K562 (cell line): ENCODE results near the gene MYL3. TPM values are rescaled to one million over a fixed set of nuclear protein-coding genes. Genes with fewer than 3 reads are reported as not detected.

Source experiments
- ATAC-seq: fragments of 200-7000 bp; cut with Tn5 transposase; 3 replicates; pipeline ENCODE4 v1.9.1; 2020; ENCODE audit warnings: moderate library complexity
- BruUV-seq: library from RNA; stranded (reverse); fragments of 400-500 nt; replicated peaks from 2 replicates; lab custom pipeline; 2021; lab: Mats Ljungman, UMichigan
- CTCF ChIA-PET: fragments of 300-600 bp; formaldehyde crosslinking; extraction: SDS; loops from one replicate; lab custom pipeline; 2021; ENCODE audit warnings: low intra/inter-chr PET ratio; lab: Yijun Ruan, JAX
- POLR2A ChIA-PET: fragments of 300-600, 350-650 bp; sonication (Branson Sonifier 250); formaldehyde crosslinking; extraction: SDS; loops from one replicate; lab custom pipeline; 2021; ENCODE audit warnings: antibody characterized with exemption, inconsistent platforms; lab: Yijun Ruan, JAX
- DNase-seq, 4 experiments: peaks; one replicate each; pipeline versions ENCODE4 v3.0.0 to v3.0.0-alpha.2; 2011 to 2018; ENCODE audit warnings: low spot score in 3 of 4, mixed read lengths in 3 of 4; ENCODE audit errors: extremely low read depth in 1 of 4
- FAIRE-seq: peaks from 2 replicates; lab custom pipeline; 2011; peaks lifted over from hg19 to GRCh38; lab: Jason Lieb, UNC
- H2AFZ ChIP-seq: 2 replicates; pipeline ENCODE4 v1.6.0; 2011; ENCODE audit warnings: low read depth, low read length, control low read depth, inconsistent platforms
- H3K27ac ChIP-seq: fragments of 200-600 bp; 3 replicates; pipeline ENCODE4 v1.8.0; 2011; ENCODE audit warnings: low read depth, mild to moderate bottlenecking, control low read depth, inconsistent platforms, low read length, moderate library complexity, mixed read lengths; ENCODE audit errors: extremely low read depth
- H3K27me3 ChIP-seq, 2 experiments: fragments of 300-600 bp in 1 of 2; 2 replicates in 1 of 2; 3 replicates in 1 of 2; pipeline versions ENCODE4 v1.6.0 to v1.8.0; 2011; ENCODE audit warnings: inconsistent platforms in 2 of 2, low read length in 2 of 2, mild to moderate bottlenecking in 1 of 2, mixed read lengths in 1 of 2, moderate library complexity in 1 of 2; ENCODE audit not compliant: control insufficient read depth in 2 of 2, insufficient read depth in 2 of 2
- H3K36me3 ChIP-seq: fragments of 300-600 bp; 3 replicates; pipeline ENCODE4 v1.8.0; 2011; ENCODE audit warnings: mild to moderate bottlenecking, low read length, inconsistent platforms; ENCODE audit not compliant: control insufficient read depth, insufficient read depth
- H3K4me1 ChIP-seq, 2 experiments: fragments of 200-600 bp in 1 of 2; replicated peaks in 1 of 2; 2 replicates in 1 of 2; 3 replicates in 1 of 2; pipeline versions ENCODE4 v1.5.1 to v1.8.0; 2011; ENCODE audit warnings: inconsistent platforms in 2 of 2, low read length in 2 of 2, mild to moderate bottlenecking in 1 of 2, mixed read lengths in 1 of 2, moderate library complexity in 1 of 2; ENCODE audit not compliant: control insufficient read depth in 2 of 2, insufficient read depth in 2 of 2
- H3K4me2 ChIP-seq: 2 replicates; pipeline ENCODE4 v1.6.1; 2011; ENCODE audit warnings: low read length, control low read depth, inconsistent platforms, mixed read lengths; ENCODE audit not compliant: insufficient read depth
- H3K4me3 ChIP-seq: fragments of 200-600 bp; sonication (generic), shearing (Covaris generic); 2 replicates; pipeline ENCODE4 v1.5.1; 2016; ENCODE audit warnings: control low read depth, inconsistent platforms
- H3K79me2 ChIP-seq: fragments of 200-600 bp; 3 replicates; pipeline ENCODE4 v1.8.0; 2011; ENCODE audit warnings: low read length, inconsistent platforms; ENCODE audit not compliant: control insufficient read depth, insufficient read depth
- H3K9ac ChIP-seq, 2 experiments: 2 replicates each; pipeline versions ENCODE4 v1.6.0 to v1.6.1; 2011; ENCODE audit warnings: low read depth in 2 of 2, low read length in 2 of 2, control low read depth in 1 of 2, inconsistent platforms in 1 of 2, mild to moderate bottlenecking in 1 of 2, mixed read lengths in 1 of 2; ENCODE audit not compliant: insufficient read depth in 1 of 2
- H3K9me1 ChIP-seq: one replicate; pipeline ENCODE4 v1.6.0; 2011; ENCODE audit warnings: inconsistent platforms, mild to moderate bottlenecking, low read length, moderate library complexity; ENCODE audit not compliant: control insufficient read depth, insufficient read depth
- H3K9me3 ChIP-seq: replicated peaks from 2 replicates; pipeline ENCODE4 v1.5.1; 2011; ENCODE audit warnings: low read depth, low read length, inconsistent platforms; ENCODE audit not compliant: control insufficient read depth, insufficient read depth
- H4K20me1 ChIP-seq: replicated peaks from 2 replicates; pipeline ENCODE4 v1.6.1; 2011; ENCODE audit warnings: low read length, inconsistent platforms, mixed read lengths; ENCODE audit not compliant: control insufficient read depth, insufficient read depth
- CHD4 ChIP-seq: fragments of 200-600 bp; sonication (generic); IDR thresholded peaks from 3 replicates; pipeline ENCODE4 v1.6.1; 2012; ENCODE audit warnings: low read depth, mild to moderate bottlenecking, mixed read lengths, low read length, inconsistent platforms; ENCODE audit not compliant: insufficient read depth, insufficient replicate concordance, poor library complexity, severe bottlenecking
- FOXP1 ChIP-seq: sonication (generic); formaldehyde crosslinking; IDR thresholded peaks from 2 replicates; pipeline ENCODE4 v1.8.0; 2022; ENCODE audit warnings: mild to moderate bottlenecking, missing genetic modification reagents
- IRF2 ChIP-seq: sonication (generic); formaldehyde crosslinking; IDR thresholded peaks from 2 replicates; pipeline ENCODE4 v1.8.1; 2022; ENCODE audit warnings: mild to moderate bottlenecking, missing genetic modification reagents
- RAD21 ChIP-seq, 2 experiments: fragments of 250-450 bp in 1 of 2; fragments of 450-650 bp in 1 of 2; sonication (Bioruptor Pico) in 1 of 2; formaldehyde crosslinking in 1 of 2; IDR thresholded peaks in 1 of 2; conservative IDR thresholded peaks in 1 of 2; 2 replicates each; pipeline versions ENCODE4 v1.4.0 to v1.8.0; 2020 to 2022; ENCODE audit warnings: mild to moderate bottlenecking in 2 of 2, moderate library complexity in 1 of 2
- RBM15 ChIP-seq: fragments of 200-400 bp; formaldehyde crosslinking; IDR thresholded peaks from 2 replicates; pipeline ENCODE4 v1.6.1; 2018; ENCODE audit warnings: mild to moderate bottlenecking, low read length, moderate library complexity; ENCODE audit not compliant: insufficient read depth
- SMC3 ChIP-seq: conservative IDR thresholded peaks from 2 replicates; pipeline ENCODE4 v1.6.1; 2011; ENCODE audit warnings: low read depth, low read length, improper control_type of control experiment; ENCODE audit not compliant: insufficient read depth
- TEAD1 ChIP-seq, 2 experiments: fragments of 450-650 bp in 1 of 2; sonication (generic) in 1 of 2; formaldehyde crosslinking; IDR thresholded peaks; 2 replicates each; pipeline versions ENCODE4 v1.4.0 to v1.8.0; 2020 to 2022; ENCODE audit warnings: mild to moderate bottlenecking in 2 of 2, missing genetic modification reagents in 1 of 2
- TEAD4 ChIP-seq, 2 experiments: sonication (generic) in 1 of 2; formaldehyde crosslinking in 1 of 2; IDR thresholded peaks; 2 replicates each; pipeline versions ENCODE4 v1.6.1 to v1.8.0; 2012 to 2022; ENCODE audit warnings: borderline replicate concordance in 1 of 2, inconsistent platforms in 1 of 2, low read length in 1 of 2, mild to moderate bottlenecking in 1 of 2, missing genetic modification reagents in 1 of 2
- XRCC5 ChIP-seq: fragments of 200-400 bp; formaldehyde crosslinking; IDR thresholded peaks from 2 replicates; pipeline ENCODE4 v1.6.1; 2017; ENCODE audit warnings: low read depth, mild to moderate bottlenecking, low read length
- WGBS: fragments of 100-300 bp; shearing (Covaris generic); methylation state at CpG from one replicate; pipeline ENCODE4 v1.1.6; 2016; ENCODE audit warnings: low coverage, mixed read lengths; ENCODE audit not compliant: insufficient coverage; ENCODE audit errors: missing lambda C conversion rate; 5-methylcytosine and 5-hydroxymethylcytosine counted together
- in situ Hi-C: fragments of 300-500 bp; cut with MboI; formaldehyde crosslinking; loops from 4 replicates; pipeline ENCODE4 v1.15.0; 2018; ENCODE audit warnings: inconsistent platforms, mixed read lengths
- intact Hi-C: fragments of 100-400 bp; cut with micrococcal nuclease; formaldehyde crosslinking; loops from 2 replicates; pipeline ENCODE4 v1.14.2; 2022
- polyA plus RNA-seq, 8 experiments: library from polyadenylated mRNA; depleted of rRNA in 4 of 8; stranded (reverse) in 5 of 8; unstranded in 3 of 8; fragments of >200 nt; fragmentation: Nextera tagmentation in 2 of 8; fragmentation: Illumina TruSeq in 1 of 8; extraction: Ambion mirVana in 2 of 8; extraction: Trizol in 1 of 8; gene quantifications; 2 replicates each; pipeline versions ENCODE4 v1.2.1 to v1.2.3, GENCODE V29; 2011 to 2014; ENCODE audit warnings: inconsistent platforms in 1 of 8, missing spikeins in 1 of 8
- total RNA-seq, 7 experiments: library from RNA; depleted of rRNA in 6 of 7; stranded (reverse); fragments of >200 nt in 6 of 7; fragmentation: Illumina TruSeq in 2 of 7; extraction: Trizol in 2 of 7; gene quantifications; 2 replicates each; pipeline versions ENCODE4 v1.2.1 to v1.2.3, GENCODE V29; 2011 to 2021; ENCODE audit warnings: low replicate concordance in 1 of 7
- TF ChIP-seq, protein P1 (sequence below), 3 experiments: IDR thresholded peaks in 2 of 3; conservative IDR thresholded peaks in 1 of 3; 2 replicates each; pipeline ENCODE4 v1.5.1; 2011 to 2012; ENCODE audit warnings: low read length in 3 of 3, mild to moderate bottlenecking in 3 of 3, control low read depth in 2 of 3, improper control_type of control experiment in 1 of 3, inconsistent platforms in 1 of 3, low read depth in 1 of 3, mixed read lengths in 1 of 3, moderate library complexity in 1 of 3; ENCODE audit not compliant: insufficient read depth in 2 of 3

MYL3 gene
- total and polyA plus RNA-seq, 9 of the 15 experiments (the other 6 are each of a cell fraction or from before 2014, with no cell fraction given): 0.14 to 0.45 TPM; not detected in 7

GRCh38 chr3:46866720-46867549, 3.7 kb upstream of the MYL3 start:
- Histone ChIP-seq H3K27me3 (peaks cover 8 to 50% of the 10 kb centered on the region in 2 experiments; a peak in 4 of 5 replicates), H3K9ac (no peak overlapping the region), H3K36me3 (no peaks in the 10 kb centered on the region), H3K4me1 (peaks cover 0 to 15% of the 10 kb centered on the region in 2 experiments; a peak in 2 of 5 replicates), H3K9me3 (no peaks in the 10 kb centered on the region), H3K27ac (no peak overlapping the region), H3K4me2 (no peak overlapping the region), H4K20me1 (peaks cover 27% of the 10 kb centered on the region), H2AFZ (no peak overlapping the region), H3K9me1 (no peaks in the 10 kb centered on the region), H3K79me2 (no peaks in the 10 kb centered on the region), H3K4me3 (no peak overlapping the region)
- CTCF ChIA-PET: interaction anchor here (0.7 to 2.5 kb wide), 9 partner anchors 28 to 505 kb away, joined by 3 to 16 read pairs (median 3); no protein-coding TSS in a partner anchor
- POLR2A ChIA-PET: interaction anchor here (0.6 kb wide), 1 partner anchor 188 kb away, joined by 3 read pairs; no protein-coding TSS in a partner anchor
- WGBS: 5% methylated on average over 15 of the region's 15 CpGs
- no TSS peak for BruUV-seq
- in situ Hi-C loops (no loop called here), intact Hi-C loops (loop anchor here (1.0 to 10.0 kb wide), 4 partner anchors 28 to 508 kb away; no protein-coding TSS in a partner anchor)
- ATAC-seq: peak; percentile 86
- peak; percentile 80 to 91 (median 86) for DNase-seq
- peak; percentile 98 for FAIRE-seq
- TF ChIP-seq XRCC5 (0 out of 2 replicates have a peak, but pooled peaks have one; percentile 57), SMC3 (peak; percentile 95), RBM15 (no peak), TEAD4 (IDR thresholded peaks at IDR 0.05; ENCODE audit: low read length) (no peak), TEAD4 (CRISPR knock-in tag; IDR thresholded peaks at IDR 0.05; ENCODE audit: borderline replicate concordance) (0 out of 2 replicates have a peak, but pooled peaks have one; percentile 38), TEAD1 (CRISPR knock-in tag; IDR thresholded peaks at IDR 0.05) (0 out of 4 replicates have a peak, but pooled peaks of 1 of the 2 experiments have one; percentile 26), FOXP1 (CRISPR knock-in tag) (peak; percentile 55; the same call in 1 of the 2 replicates), RAD21 (CRISPR knock-in tag; conservative IDR thresholded peaks at IDR 0.05 in 1 of 2, IDR thresholded peaks at IDR 0.05 in 1 of 2) (peak; percentile 76 to 89), IRF2 (0 out of 2 replicates have a peak, but pooled peaks have one; percentile 28), CHD4 (no peak)
- TF ChIP-seq, protein P1, sequence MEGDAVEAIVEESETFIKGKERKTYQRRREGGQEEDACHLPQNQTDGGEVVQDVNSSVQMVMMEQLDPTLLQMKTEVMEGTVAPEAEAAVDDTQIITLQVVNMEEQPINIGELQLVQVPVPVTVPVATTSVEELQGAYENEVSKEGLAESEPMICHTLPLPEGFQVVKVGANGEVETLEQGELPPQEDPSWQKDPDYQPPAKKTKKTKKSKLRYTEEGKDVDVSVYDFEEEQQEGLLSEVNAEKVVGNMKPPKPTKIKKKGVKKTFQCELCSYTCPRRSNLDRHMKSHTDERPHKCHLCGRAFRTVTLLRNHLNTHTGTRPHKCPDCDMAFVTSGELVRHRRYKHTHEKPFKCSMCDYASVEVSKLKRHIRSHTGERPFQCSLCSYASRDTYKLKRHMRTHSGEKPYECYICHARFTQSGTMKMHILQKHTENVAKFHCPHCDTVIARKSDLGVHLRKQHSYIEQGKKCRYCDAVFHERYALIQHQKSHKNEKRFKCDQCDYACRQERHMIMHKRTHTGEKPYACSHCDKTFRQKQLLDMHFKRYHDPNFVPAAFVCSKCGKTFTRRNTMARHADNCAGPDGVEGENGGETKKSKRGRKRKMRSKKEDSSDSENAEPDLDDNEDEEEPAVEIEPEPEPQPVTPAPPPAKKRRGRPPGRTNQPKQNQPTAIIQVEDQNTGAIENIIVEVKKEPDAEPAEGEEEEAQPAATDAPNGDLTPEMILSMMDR (IDR thresholded peaks at IDR 0.05 in 2 of 3, conservative IDR thresholded peaks at IDR 0.05 in 1 of 3; ENCODE audit: insufficient read depth in 2 of 3, low read depth in 1 of 3, low read length in 3 of 3): peak; percentile 95 to 96 (median 96)
